ENCODE results near the gene SYNE1.

DNA sequence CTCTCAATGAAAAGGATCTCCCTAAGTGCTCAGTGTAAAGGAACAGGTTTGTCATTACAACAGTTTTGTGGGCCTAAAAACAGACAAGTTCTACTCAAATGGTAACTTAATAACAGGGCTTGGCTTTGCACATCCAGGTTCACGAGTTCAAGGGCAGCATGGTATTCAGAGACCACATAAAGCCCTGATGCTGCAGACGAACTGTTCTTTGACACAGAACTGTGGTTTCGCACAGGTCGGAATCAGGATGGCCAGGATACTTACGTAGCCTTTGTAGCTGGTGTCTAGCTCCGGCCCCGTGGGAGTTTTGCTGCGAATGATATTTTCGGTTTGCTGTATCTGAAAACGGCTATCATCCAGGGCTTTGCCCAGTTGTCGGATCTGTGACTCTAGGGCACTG, 493.8 kb downstream of the SYNE1 start:
- TF ChIP-seq, protein P1, sequence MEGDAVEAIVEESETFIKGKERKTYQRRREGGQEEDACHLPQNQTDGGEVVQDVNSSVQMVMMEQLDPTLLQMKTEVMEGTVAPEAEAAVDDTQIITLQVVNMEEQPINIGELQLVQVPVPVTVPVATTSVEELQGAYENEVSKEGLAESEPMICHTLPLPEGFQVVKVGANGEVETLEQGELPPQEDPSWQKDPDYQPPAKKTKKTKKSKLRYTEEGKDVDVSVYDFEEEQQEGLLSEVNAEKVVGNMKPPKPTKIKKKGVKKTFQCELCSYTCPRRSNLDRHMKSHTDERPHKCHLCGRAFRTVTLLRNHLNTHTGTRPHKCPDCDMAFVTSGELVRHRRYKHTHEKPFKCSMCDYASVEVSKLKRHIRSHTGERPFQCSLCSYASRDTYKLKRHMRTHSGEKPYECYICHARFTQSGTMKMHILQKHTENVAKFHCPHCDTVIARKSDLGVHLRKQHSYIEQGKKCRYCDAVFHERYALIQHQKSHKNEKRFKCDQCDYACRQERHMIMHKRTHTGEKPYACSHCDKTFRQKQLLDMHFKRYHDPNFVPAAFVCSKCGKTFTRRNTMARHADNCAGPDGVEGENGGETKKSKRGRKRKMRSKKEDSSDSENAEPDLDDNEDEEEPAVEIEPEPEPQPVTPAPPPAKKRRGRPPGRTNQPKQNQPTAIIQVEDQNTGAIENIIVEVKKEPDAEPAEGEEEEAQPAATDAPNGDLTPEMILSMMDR (IDR thresholded peaks at IDR 0.05), result no peak
- TF ChIP-seq POLR2A (IDR thresholded peaks at IDR 0.05), result no peak
